Activated T-cell treated with anti-CD3 and anti-CD28 coated beads for 4 hours (primary cell): ENCODE measurements around the gene TCF7L1.
"Not testable (repeated sequence)": the region's sequence is repeated elsewhere in the genome, so short reads cannot be mapped to it uniquely, and the experiment has no call there.

Experiments
- DNase-seq: peaks from one replicate; pipeline ENCODE4 v3.0.0-alpha.2; 2020

Gene TCF7L1

DNA sequence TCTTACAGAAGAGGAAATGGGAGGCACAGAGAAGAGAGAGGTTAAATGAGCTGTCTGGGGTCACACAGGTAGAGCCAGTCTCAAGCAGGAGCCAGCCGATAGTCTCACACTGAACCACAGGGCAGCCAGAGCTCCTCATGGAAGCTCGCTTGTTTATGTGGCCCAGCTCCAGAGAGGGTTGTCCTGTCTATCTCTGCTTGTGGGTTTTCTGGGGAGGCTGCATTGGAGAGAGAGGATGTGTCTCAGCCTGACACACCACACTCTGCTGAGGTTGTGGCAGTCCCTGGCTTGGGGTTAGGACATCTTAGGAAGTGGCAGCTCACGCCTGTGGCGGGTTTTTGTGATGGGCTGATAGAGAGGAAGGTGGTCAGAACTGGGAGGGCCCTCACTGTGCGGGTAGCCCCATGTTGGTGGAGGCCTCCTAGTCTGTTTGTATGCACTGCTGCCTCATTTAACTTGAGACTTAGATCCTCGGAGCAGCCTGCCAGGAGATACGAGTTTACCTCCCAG lies 52.3 kb downstream of the TCF7L1 start:
- no peak for DNase-seq

DNA sequence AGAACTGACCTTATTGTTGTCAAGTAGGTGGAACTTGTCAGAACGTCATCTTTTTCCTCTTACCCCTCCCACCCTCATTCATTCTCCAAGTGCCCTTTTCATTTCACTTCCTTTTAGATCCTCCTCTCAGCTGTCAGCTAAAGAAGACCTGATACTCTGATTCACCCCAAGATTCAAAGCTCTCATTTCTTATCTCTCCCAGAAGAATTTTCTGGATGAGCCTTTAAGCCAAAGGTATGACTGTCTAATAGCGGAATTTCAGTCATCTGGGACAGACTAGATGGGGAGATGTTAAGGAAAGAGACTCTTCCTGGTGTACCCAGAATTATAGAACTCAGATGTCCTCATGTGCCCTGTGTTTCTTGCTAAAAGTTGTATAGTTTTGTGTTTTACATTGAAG lies 53.9 kb downstream of the TCF7L1 start:
- DNase-seq, result no peak

GRCh38 chr2:85188852-85189251 lies 55.7 kb downstream of the TCF7L1 start:
- DNase-seq, result no peak

DNA sequence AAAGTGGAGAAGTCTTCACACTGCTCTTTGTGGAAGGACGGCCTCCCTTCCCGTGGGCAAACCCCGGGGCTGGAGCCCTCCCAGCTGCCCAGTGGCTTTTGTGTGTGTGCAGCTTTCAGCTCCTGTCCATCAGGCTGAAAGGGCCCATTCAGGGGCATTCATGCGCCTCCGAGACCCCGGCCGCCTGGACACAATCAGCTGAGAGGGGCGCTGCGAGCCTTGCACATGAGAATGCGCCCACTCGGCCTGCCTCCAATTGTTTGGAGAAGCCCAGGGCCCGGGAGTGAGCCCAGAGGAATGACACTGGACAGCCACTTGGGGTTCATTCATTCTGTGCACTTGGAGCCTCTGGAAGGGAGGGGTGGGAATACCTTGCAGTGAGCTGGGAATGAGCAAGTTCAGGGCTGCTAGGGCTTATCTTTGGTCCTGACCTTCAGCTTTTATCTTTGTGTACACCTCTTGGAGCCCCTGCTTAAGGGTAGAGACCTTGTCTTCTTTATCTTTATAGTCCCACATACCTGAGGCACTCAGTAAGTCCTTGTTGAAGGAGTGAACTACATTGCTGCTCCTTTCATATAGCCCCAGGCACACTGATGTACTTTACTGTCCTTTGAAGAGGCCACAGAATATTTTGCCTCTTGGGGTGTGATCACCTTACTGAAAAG lies 56.5 kb downstream of the TCF7L1 start:
- no peak for DNase-seq

DNA sequence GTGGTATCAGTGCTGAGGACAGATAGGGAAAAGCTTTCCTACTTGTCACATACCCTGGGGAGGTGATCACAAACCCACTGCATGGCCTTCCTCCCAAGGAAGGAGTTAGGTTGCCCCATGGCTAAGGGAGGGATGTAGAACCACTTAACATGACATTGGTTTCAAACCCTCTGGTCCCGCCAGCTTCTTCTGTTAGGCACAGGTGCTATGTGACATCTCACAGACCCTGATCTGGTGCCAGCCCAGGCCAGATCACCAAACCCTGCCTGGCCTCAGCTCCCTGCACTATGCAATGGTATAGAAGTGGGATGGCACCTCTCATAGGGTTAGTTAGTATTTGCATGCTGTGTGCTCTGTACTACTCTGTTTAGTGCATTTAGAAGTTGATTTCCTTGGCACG lies 58.0 kb downstream of the TCF7L1 start:
- DNase-seq, result no peak

GRCh38 chr2:85194780-85195480 lies 61.7 kb downstream of the TCF7L1 start:
- no peak for DNase-seq

DNA sequence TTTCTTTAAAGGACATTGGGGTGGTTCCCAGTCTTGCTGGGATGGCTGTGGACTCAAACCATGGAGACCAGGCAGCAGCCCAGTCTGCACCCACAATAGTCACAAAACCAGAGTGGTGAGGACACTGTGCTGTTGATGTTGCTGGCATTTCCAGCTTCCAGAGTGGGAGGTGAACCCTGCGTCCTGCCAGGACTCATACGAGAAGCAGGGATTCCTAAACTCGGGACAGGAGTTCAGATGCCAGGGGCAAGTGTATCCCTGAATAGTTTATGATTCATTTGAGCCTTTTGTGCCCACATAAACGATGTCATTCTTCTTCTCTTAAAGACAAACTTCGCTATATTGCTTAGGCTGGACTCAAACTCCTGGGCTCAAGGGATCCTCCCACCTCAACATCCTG lies 62.8 kb downstream of the TCF7L1 start:
- DNase-seq, result no peak

DNA sequence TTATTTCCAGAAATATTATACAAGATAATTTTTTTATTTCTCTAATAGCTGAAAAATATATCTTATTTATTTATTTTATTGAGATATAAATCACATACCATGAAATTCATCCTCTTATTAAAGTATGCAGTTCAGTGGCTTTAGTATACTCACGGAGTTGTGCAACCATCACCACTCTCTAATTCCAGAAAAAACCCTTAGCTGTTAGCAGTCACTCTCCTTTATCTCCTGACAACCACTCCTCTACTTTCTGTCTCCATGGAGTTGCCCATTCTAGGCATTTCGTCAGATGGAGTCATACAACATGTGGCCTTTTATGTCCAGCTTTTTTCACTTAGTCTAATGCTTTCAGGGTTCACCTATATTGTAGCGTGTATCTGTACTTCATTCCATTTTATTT lies 66.5 kb downstream of the TCF7L1 start:
- no peak for DNase-seq

DNA sequence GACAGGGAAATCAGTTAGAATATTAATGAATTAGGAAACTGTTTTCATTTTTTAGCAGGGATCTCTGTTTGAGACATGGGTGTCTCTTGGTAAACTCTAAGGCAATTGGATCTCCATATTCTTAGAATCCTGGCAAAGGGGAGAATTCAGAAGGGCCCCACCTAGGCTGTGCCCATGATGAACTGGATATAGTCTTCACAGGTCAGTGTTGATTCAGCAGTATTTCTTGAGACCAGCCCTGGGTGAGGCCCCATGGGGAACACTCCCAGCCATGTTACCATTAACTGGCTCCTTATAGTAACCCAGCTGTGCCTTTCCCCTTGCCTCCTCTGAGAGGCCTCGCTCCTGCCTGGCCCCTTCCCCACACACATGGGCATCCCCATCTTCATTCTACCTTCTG lies 76.7 kb downstream of the TCF7L1 start:
- DNase-seq, result no peak

GRCh38 chr2:85210511-85210910 lies 77.3 kb downstream of the TCF7L1 start:
- no peak for DNase-seq

- DNase-seq, result not testable (repeated sequence)
Observed at GRCh38 chr2:85211606-85212005, 78.4 kb downstream of the TCF7L1 start.

- DNase-seq, result no peak
Observed at GRCh38 chr2:85212841-85213240, 79.6 kb downstream of the TCF7L1 start.

DNA sequence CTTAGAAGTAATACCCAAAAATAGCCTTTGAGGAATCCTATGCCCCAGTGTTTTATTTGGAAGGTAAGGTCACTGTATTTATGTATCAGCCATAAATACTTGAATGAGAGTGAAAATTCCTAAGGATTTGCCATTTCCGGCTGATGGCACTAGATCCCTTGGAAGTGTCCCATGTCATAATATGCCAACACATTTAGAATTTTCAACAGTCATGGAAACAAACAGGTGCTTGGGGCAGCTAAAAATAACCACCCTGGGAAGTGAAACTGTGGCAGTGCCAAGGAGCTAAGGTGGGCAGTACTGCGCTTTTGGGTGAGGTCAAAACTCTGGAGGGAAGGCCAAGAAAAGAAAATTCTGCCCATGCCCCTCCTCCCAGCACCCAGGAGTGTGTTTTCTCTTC lies 80.2 kb downstream of the TCF7L1 start:
- no peak for DNase-seq

DNA sequence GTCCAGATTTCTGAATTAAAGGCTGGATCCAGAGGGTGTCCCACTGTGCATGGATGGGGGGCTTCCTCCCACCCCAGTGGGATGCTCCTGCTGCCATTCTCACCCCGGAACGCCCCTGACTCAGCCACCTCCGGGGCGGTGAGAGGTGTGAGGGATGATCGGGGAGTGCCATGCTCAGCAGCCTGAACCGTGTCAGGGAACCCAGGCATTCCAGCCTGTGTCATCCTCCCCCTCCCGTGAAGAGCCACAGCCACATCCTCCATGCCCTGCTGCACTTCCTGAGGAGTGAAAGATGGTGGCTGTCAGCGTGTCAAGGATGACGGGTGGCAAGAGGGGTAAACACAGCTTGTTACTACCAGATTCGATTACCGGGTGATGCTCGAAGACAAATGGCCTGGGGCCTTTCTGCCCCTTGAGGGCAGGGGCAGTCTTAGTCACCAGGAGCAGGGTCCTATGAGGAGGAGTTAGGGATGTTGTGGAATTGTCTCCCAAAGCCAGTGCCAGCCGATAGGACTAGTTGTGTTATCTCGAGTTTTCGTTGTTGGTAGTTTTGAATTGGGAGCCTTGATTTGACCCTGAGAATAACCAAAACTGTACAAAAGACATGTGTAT lies 80.8 kb downstream of the TCF7L1 start:
- DNase-seq, result no peak

DNA sequence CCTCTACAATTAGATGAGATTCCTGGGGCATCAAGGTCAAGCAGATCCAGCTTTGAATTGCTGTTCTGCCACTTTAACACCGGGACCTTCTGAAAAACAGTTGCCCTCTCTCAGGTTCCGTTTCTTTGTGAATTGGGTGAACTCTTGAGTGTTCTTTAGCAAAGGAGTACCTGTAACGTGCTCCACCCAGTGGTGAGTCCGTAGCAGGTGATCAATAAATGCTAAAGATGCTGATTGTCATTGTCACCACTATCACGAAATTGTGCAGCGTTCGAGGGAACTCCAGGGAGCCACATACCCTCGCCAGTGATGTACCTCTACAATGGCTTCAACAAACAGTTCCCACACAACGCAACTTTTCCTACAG lies 81.9 kb downstream of the TCF7L1 start:
- no peak for DNase-seq

GRCh38 chr2:85215448-85216401 lies 82.5 kb downstream of the TCF7L1 start:
- DNase-seq, result no peak

GRCh38 chr2:85216927-85217326 lies 83.7 kb downstream of the TCF7L1 start:
- no peak for DNase-seq

DNA sequence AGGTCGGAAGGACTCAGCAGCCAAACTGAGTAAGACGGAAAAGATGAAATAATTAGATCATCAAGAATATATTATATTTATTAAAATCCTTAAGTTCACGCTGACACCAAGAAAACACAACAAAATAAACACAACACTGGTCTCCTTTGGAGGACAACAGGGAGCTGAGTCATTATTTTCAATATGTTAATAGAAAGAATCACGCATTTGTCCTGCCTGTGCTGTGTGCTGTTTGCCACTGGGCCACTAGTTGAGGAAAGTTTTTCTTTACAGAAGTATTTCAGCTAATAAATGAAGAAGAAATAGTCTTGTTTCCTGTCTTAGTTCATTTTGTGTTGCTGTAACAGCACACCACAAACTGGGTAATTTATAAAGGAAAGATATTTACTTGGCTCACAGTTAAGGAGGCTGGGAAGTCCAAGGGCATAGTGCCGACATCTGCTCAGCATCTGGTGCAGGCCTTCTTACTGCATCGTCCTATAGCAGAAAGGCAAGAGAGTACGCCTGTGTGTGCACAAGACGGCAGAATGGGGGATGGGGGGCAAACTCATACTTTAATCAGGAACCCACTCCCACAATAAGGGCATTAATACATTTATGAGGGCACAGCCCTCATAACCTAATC lies 88.0 kb downstream of the TCF7L1 start:
- DNase-seq, result no peak

DNA sequence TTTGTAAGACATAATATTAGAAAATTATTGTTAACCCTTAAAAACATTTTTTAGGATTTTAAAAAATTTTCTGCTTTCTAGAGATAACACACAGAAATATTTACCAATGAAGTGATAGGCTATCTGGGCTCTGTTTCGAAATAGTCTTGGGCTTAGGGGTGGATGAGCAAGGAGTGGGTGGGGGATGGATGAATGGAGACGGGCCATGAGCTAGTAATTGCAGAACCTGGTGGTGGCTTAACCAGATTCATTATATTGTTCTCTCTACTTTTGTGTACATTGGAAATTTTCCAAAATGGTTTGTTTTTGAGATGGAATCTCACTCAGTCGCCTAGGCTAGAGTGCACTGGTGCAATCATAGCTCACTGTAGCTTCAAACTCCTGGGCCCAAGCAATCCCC lies 89.6 kb downstream of the TCF7L1 start:
- no peak for DNase-seq

- DNase-seq, result no peak
Observed at GRCh38 chr2:85226783-85227182, 93.6 kb downstream of the TCF7L1 start.

DNA sequence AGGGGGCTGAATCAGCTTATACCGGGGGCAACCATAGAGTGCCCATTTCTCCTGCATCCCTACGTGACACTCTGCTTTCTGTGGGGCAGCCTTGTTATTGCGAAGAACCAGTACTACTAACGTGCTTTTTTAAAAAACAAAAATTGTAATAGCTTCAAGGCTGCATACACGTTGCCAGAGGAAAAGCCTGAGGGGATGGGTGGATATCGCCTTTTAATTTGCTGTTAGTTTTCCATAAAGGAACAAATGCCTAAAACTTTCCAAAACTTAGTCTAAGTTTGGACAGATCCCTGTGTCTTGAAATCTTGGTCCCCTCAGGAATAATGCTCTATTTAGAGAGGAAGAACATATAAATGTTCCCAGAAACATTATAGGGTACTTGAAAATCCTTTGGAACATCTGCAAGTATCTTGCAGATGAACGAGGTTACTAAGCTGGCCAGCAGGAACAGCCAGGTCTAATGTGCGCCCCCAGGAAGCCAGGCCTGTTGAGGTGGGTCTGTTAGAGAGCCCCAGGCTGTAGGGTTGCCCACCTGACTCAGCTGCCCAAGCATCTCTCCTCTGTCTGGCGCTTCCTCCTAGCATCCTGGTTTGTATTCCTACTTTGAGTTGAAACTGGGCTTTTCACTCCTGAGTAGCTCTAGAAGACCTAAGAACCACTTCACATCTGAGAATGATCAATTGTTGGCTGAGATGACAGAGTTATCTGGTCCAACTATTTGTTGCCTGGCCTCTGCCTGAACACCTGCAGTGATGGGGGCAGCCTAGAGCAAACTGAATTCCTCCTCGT lies 97.7 kb downstream of the TCF7L1 start:
- no peak for DNase-seq

DNA sequence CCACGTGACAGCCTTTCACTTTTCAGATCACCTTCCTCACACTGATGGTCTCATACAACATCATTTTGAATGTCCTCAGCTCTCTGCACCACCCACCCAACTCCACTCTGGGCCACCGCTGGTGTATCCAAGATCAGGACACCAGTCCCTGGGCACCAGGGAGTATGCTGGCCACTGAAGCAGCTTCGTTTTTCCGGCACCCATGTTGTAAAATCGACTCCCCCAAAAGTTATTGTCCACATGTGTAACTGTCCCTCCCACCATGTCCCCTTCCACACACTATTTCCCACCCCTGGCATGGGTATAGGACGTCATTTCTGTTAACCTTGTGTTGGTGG lies 98.2 kb downstream of the TCF7L1 start:
- DNase-seq, result no peak
